BE2C (cell line): ENCODE results near the gene ZNF474.

ENCODE experiments used
- DNase-seq: peaks from one replicate; pipeline ENCODE4 v3.0.0-alpha.2; 2020
- H3K27me3 ChIP-seq: fragments of 250-450 bp; sonication (Bioruptor Pico); 2 replicates; pipeline ENCODE4 v1.5.1; 2020; ENCODE audit warnings: mild to moderate bottlenecking
- H3K36me3 ChIP-seq: fragments of 250-450 bp; sonication (Bioruptor Pico); 2 replicates; pipeline ENCODE4 v1.5.1; 2020; ENCODE audit warnings: mild to moderate bottlenecking
- H3K4me1 ChIP-seq: fragments of 250-450 bp; sonication (Bioruptor Pico); 2 replicates; pipeline ENCODE4 v1.5.1; 2020
- H3K4me3 ChIP-seq: 2 replicates; pipeline ENCODE4 v1.5.1; 2011; ENCODE audit warnings: low read depth, low read length
- H3K9me3 ChIP-seq: fragments of 250-450 bp; sonication (Bioruptor Pico); 2 replicates; pipeline ENCODE4 v1.5.1; 2020
- TF ChIP-seq, protein P1 (sequence below): IDR thresholded peaks from 2 replicates; pipeline ENCODE4 v1.5.1; 2012; ENCODE audit warnings: mild to moderate bottlenecking, low read depth, low read length

The ZNF474 gene

DNA sequence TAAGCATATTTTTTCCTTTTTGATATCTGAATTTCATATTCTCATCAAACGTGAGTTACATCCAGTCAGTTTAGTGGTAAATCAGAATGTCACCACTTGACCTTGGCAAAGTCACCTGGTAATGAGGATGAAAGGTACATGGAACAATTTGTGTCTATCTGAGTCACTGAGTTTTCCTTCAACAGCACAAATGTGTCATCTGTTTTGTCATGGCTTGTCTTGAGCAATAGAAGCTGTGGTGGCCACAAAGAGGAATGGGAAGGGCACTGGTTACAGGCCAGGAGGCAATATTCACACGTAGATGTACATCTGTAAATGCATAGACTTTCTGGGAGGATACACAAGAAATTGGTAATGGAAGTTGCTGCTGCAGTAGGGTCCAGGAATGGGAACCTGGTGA is 8.4 kb upstream of the ZNF474 start:
- Histone ChIP-seq H3K27me3 (no peaks in the 10 kb centered on the region), H3K4me3 (no peak overlapping the region), H3K9me3 (no peaks in the 10 kb centered on the region), H3K36me3 (no peaks in the 10 kb centered on the region), H3K4me1 (no peaks in the 10 kb centered on the region)
- TF ChIP-seq, protein P1, sequence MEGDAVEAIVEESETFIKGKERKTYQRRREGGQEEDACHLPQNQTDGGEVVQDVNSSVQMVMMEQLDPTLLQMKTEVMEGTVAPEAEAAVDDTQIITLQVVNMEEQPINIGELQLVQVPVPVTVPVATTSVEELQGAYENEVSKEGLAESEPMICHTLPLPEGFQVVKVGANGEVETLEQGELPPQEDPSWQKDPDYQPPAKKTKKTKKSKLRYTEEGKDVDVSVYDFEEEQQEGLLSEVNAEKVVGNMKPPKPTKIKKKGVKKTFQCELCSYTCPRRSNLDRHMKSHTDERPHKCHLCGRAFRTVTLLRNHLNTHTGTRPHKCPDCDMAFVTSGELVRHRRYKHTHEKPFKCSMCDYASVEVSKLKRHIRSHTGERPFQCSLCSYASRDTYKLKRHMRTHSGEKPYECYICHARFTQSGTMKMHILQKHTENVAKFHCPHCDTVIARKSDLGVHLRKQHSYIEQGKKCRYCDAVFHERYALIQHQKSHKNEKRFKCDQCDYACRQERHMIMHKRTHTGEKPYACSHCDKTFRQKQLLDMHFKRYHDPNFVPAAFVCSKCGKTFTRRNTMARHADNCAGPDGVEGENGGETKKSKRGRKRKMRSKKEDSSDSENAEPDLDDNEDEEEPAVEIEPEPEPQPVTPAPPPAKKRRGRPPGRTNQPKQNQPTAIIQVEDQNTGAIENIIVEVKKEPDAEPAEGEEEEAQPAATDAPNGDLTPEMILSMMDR, result no peak
- DNase-seq, result no peak

DNA sequence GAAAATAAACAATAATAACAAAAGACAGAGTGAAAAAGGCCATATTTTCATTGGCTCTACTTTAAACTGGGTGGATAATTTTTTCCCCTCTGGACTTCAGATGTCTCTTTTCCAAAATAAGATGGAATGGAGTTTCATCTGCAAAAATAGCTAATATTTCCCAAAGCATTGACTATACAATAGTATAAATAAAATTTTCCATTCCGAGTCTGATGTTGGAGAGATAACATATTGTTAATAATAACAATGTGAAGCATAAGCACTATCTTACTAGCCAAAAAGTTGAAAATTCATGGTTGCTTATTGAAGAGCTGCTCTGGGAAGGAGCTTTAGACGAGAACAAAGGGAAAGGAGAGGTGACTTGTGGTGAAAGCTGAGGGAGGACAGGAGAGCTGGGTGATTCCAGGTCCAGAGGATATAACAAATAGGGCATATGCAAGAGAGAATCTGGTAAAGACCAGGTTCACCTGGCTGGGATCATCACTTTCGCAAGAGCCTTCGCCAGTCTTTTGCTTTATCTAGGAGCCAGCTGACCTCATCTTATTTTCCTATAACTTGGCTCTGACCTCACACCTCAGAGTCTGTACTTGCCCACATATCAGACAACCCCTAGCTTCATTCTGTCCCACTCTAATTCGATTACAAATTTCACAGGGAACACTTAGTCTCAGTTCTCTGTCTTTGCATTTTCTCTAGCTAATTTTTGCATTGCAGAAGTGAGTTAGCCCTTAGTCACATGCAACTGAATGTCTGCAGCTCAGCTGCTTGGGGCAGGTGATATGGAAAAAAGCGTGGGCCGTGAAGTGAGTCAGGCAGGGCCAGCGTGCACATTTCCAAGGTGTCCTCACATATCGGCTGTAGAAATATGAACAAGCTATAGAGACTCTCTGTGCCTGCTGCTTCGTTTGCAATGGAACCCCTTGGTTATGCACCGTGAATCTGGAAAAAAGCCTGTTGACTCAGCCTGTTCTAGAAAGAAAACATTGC is 7.6 kb upstream of the ZNF474 start:
- H3K4me3 ChIP-seq, result no peak overlapping the region
- no peaks in the 10 kb centered on the region for H3K9me3 ChIP-seq
- H3K36me3 ChIP-seq, result no peaks in the 10 kb centered on the region
- no peak for DNase-seq
- TF ChIP-seq, protein P1, result no peak
- H3K4me1 ChIP-seq, result no peaks in the 10 kb centered on the region
- H3K27me3 ChIP-seq, result no peaks in the 10 kb centered on the region

DNA sequence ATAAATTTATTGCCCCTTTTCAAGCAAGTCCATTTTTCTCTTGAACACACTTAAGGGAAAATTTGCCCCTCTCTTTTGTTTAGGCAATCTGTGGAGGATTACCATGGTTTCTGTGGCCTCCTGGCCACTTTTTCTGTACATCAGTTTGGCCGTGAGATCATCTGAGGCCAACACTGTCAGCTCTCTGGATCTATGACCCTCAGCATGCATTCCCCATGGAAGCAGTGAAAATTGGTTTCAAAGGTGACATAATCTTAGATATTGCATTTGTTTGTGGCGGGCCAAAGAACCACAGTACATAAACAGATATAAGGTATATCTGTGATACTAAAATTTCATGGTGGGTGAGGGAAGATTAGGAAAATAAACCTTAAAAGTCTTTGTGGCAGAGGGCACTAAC is 4.6 kb upstream of the ZNF474 start:
- Histone ChIP-seq H3K36me3 (no peaks in the 10 kb centered on the region), H3K9me3 (no peaks in the 10 kb centered on the region), H3K4me1 (no peaks in the 10 kb centered on the region), H3K4me3 (no peak overlapping the region), H3K27me3 (no peaks in the 10 kb centered on the region)
- TF ChIP-seq, protein P1, result no peak
- no peak for DNase-seq

DNA sequence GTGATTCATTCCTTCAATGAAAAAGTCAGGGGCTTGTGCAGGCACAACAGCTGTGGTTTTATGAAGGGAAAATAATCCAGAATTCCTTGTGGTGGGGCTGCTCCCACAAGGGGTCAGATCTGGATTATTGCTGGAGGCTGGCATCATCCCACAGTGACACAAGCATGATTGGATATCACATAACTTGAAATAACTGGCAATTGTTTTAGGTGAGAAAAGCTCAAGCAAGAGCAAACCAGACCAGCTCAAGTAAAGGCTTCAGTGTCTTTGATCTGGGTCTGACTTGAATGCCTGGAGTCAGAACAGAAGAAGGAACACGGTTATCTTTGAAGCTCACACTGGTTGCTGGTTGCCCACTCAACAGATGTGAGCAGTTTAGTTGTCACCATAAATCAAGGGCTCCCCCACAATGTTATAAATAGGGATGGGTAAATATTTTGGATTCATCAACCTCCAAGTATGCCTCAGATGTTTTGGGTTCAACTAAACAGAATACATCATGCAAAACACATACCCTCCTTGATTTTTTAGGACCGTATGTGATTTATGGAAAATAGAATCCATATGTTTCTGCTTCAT is 3.1 kb upstream of the ZNF474 start:
- H3K4me3 ChIP-seq, result no peak overlapping the region
- TF ChIP-seq, protein P1, result no peak
- no peak for DNase-seq
- no peaks in the 10 kb centered on the region for H3K4me1 ChIP-seq
- H3K9me3 ChIP-seq, result no peaks in the 10 kb centered on the region
- no peaks in the 10 kb centered on the region for H3K27me3 ChIP-seq
- H3K36me3 ChIP-seq, result no peaks in the 10 kb centered on the region

DNA sequence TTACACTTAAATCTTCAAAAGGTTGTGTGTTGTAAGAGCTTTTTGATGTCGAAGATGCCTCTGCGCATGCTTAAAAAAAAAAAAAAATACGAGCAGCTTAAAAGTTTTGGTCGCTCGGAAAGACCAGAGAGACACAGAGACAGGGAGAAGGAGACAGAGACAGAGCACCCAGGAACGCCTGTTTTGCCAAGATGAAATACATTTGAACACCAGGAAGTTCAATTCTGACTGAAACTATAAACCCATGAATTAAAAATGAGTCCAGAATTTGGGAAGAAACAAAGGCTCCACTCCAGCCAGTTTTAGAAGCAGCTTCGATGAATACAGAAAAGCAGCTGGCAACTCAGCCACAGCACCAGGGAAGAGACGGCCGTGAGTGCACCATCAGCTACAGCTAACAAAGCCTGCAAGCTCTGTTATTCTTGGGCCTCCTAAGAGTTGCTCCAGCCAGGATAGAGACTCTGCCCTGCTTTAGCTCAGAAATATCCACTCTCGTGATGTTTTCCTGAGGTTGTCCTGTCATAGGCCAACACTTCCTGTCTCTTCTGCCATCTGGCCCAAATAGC is 2.5 kb upstream of the ZNF474 start:
- H3K27me3 ChIP-seq, result no peaks in the 10 kb centered on the region
- TF ChIP-seq, protein P1, result no peak
- H3K4me1 ChIP-seq, result no peaks in the 10 kb centered on the region
- H3K4me3 ChIP-seq, result no peak overlapping the region
- no peaks in the 10 kb centered on the region for H3K36me3 ChIP-seq
- no peak for DNase-seq
- H3K9me3 ChIP-seq, result no peaks in the 10 kb centered on the region
